Activated CD4-positive, alpha-beta T cell treated with anti-CD3 and anti-CD28 coated beads, Interleukin-2, amount 10 ng/mL, durations not matched to agents 24 days and 14 days (primary cell): Measurements from ENCODE around the gene PTGR2. TPM values are rescaled to one million over a fixed set of nuclear protein-coding genes. Genes with fewer than 3 reads are reported as not detected.
"Not testable (repeated sequence)": the region's sequence is repeated elsewhere in the genome, so short reads cannot be mapped to it uniquely, and the experiment has no call there.

Source experiments
- DNase-seq: peaks from one replicate; pipeline ENCODE4 v3.0.0; 2022
- H3K27ac Mint-ChIP-seq: one replicate; pipeline ENCODE4 v1.8.0; 2022; ENCODE audit warnings: mild to moderate bottlenecking, mixed read lengths
- H3K27me3 Mint-ChIP-seq: one replicate; pipeline ENCODE4 v1.8.0; 2022; ENCODE audit warnings: mixed read lengths
- H3K36me3 Mint-ChIP-seq: one replicate; pipeline ENCODE4 v1.8.0; 2022; ENCODE audit warnings: low read depth, mild to moderate bottlenecking, mixed read lengths
- H3K4me1 Mint-ChIP-seq: one replicate; pipeline ENCODE4 v1.8.0; 2021; ENCODE audit warnings: mixed read lengths
- H3K4me3 Mint-ChIP-seq: one replicate; pipeline ENCODE4 v1.8.0; 2022; ENCODE audit warnings: mild to moderate bottlenecking, moderate library complexity, mixed read lengths
- H3K9me3 Mint-ChIP-seq: one replicate; pipeline ENCODE4 v1.8.0; 2021; ENCODE audit warnings: mixed read lengths
- intact Hi-C: fragments of 100-400 bp; cut with micrococcal nuclease; formaldehyde crosslinking; loops from one replicate; pipeline ENCODE4 v1.15.1; 2023
- total RNA-seq: library from RNA; stranded (reverse); gene quantifications from 2 replicates; pipeline ENCODE4 v1.2.3, GENCODE V29; 2022

Gene PTGR2
- total RNA-seq, 1 donor from 2014 or later = 2.1 TPM

DNA sequence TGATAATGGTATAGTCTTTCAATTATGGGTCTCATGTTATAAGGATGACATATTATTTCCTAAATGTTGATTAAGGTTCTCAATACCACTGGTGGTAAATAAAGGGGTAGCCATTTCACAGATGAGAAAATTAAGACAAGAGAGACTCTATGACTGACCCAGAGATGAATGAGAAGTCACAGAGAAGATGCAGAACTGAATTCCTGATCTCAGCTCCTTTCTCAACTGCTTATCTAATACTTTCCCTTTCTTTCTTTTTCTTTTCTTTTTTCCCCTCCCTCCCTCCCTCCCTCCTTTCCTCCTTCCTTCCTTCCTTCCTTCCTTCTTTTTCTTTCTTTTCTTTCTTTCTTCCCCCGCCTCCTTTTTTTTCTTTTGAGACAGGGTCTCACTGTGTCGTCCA is 8.3 kb upstream of the PTGR2 start:
- Mint-ChIP-seq H3K27ac (no peak overlapping the region), H3K4me3 (no peak overlapping the region), H3K36me3 (peaks cover 1% of the 10 kb centered on the region), H3K4me1 (no peaks in the 10 kb centered on the region), H3K27me3 (peaks cover 6% of the 10 kb centered on the region), H3K9me3 (peaks cover 3% of the 10 kb centered on the region)
- intact Hi-C loops = no loop called here
- no peak for DNase-seq

- H3K9me3 Mint-ChIP-seq = peaks cover 3% of the 10 kb centered on the region
- H3K4me1 Mint-ChIP-seq = peaks cover 9% of the 10 kb centered on the region
- peaks cover 1% of the 10 kb centered on the region for H3K36me3 Mint-ChIP-seq
- no peak for DNase-seq
- intact Hi-C loops = no loop called here
- no peak overlapping the region for H3K4me3 Mint-ChIP-seq
- peaks cover 6% of the 10 kb centered on the region for H3K27me3 Mint-ChIP-seq
- no peak overlapping the region for H3K27ac Mint-ChIP-seq
Measured at GRCh38 chr14:73846947-73847346, 4.7 kb upstream of the PTGR2 start.

- H3K4me3 Mint-ChIP-seq = peak overlapping the region; percentile 94
- intact Hi-C loops = no loop called here
- H3K36me3 Mint-ChIP-seq = peaks cover 4% of the 10 kb centered on the region
- DNase-seq = no peak
- H3K27me3 Mint-ChIP-seq = peaks cover 2% of the 10 kb centered on the region
- H3K4me1 Mint-ChIP-seq = peaks cover 15% of the 10 kb centered on the region
- peaks cover 3% of the 10 kb centered on the region for H3K9me3 Mint-ChIP-seq
- peak overlapping the region; percentile 97 for H3K27ac Mint-ChIP-seq
Measured at GRCh38 chr14:73851000-73851399, 631 bp upstream of the PTGR2 start.

DNA sequence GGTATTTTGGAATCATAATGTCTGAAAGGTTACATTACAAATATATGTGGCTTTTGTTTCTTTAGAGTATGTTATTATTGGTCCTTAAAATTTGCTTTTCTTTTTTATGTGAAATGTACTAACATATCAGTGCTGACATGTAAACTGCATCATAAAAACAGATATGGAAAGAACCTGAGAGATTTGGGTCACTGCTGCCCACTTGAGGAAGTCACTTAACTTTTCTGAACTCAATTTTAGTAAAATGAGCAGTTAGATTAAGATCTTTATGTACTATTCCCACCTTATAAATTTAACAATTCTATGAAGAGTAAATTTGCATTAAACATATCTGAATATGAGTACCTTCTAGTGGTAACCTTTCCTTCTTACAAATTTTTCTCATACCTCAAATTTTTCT is 7.5 kb downstream of the PTGR2 start:
- Mint-ChIP-seq H3K36me3 (no peaks in the 10 kb centered on the region), H3K4me3 (no peak overlapping the region), H3K27me3 (no peaks in the 10 kb centered on the region), H3K4me1 (no peaks in the 10 kb centered on the region), H3K27ac (no peak overlapping the region), H3K9me3 (no peaks in the 10 kb centered on the region)
- no peak for DNase-seq
- intact Hi-C loops = no loop called here

GRCh38 chr14:73861073-73861472 is 9.4 kb downstream of the PTGR2 start:
- H3K27me3 Mint-ChIP-seq = no peaks in the 10 kb centered on the region
- no peaks in the 10 kb centered on the region for H3K36me3 Mint-ChIP-seq
- DNase-seq = no peak
- H3K27ac Mint-ChIP-seq = no peak overlapping the region
- intact Hi-C loops = no loop called here
- H3K4me3 Mint-ChIP-seq = no peak overlapping the region
- no peaks in the 10 kb centered on the region for H3K4me1 Mint-ChIP-seq
- H3K9me3 Mint-ChIP-seq = no peaks in the 10 kb centered on the region

GRCh38 chr14:73862480-73862879 is 10.8 kb downstream of the PTGR2 start:
- intact Hi-C loops = no loop called here
- no peak for DNase-seq

DNA sequence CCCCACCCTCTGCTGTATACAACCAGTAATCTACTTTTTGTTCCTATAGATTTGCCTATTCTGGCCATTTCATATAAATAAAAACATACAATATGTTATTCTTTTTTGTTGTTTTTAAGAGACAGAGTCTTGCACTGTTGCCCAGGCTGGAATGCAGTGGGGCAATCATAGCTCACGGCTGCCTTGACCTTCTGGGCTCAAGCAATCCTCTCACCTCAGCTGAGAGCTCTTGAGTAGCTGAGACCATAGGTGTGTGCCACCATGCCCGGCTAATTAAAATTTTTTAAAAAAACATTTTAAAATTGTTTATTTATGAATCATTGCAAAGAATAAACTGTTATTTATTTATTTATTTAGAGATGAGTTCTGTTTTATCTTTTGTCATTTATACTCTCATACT is 11.6 kb downstream of the PTGR2 start:
- no peaks in the 10 kb centered on the region for H3K36me3 Mint-ChIP-seq
- H3K27me3 Mint-ChIP-seq = no peaks in the 10 kb centered on the region
- no peak overlapping the region for H3K27ac Mint-ChIP-seq
- intact Hi-C loops = no loop called here
- no peak overlapping the region for H3K4me3 Mint-ChIP-seq
- no peaks in the 10 kb centered on the region for H3K4me1 Mint-ChIP-seq
- H3K9me3 Mint-ChIP-seq = no peaks in the 10 kb centered on the region
- no peak for DNase-seq

More at GRCh38 chr14:73862480-73862879, 10.8 kb downstream of the PTGR2 start:
- H3K9me3 Mint-ChIP-seq = no peaks in the 10 kb centered on the region
- no peaks in the 10 kb centered on the region for H3K4me1 Mint-ChIP-seq
- H3K36me3 Mint-ChIP-seq = no peaks in the 10 kb centered on the region
- H3K27me3 Mint-ChIP-seq = no peaks in the 10 kb centered on the region
- no peak overlapping the region for H3K4me3 Mint-ChIP-seq
- no peak overlapping the region for H3K27ac Mint-ChIP-seq

GRCh38 chr14:73865534-73866113 is 14.0 kb downstream of the PTGR2 start:
- Mint-ChIP-seq H3K27ac (no peak overlapping the region), H3K4me3 (no peak overlapping the region), H3K27me3 (no peaks in the 10 kb centered on the region), H3K36me3 (no peaks in the 10 kb centered on the region), H3K9me3 (no peaks in the 10 kb centered on the region), H3K4me1 (no peaks in the 10 kb centered on the region)
- intact Hi-C loops = no loop called here
- DNase-seq = no peak

DNA sequence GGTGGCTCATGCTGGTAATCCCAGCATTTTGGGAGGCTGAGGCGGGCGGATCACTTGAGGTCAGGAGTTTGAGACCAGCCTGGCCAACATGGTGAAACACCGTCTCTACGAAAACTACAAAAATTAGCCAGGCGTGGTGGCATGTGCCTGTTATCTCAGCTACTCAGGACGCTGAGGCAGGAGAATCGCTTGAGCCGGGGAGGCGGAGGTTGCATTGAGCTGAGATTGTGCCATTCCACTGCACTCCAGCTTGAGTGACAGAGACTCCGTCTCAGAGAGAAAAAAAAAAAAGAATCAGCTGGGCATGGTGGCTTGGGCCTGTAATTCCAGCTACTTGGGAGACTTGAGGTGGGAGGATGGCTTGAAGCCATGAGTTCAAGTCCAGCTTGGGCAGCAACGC is 18.1 kb downstream of the PTGR2 start:
- H3K27me3 Mint-ChIP-seq, DNase-seq, H3K36me3 Mint-ChIP-seq, intact Hi-C loops, H3K27ac Mint-ChIP-seq, H3K4me1 Mint-ChIP-seq, H3K9me3 Mint-ChIP-seq, H3K4me3 Mint-ChIP-seq: not testable (repeated sequence)

DNA sequence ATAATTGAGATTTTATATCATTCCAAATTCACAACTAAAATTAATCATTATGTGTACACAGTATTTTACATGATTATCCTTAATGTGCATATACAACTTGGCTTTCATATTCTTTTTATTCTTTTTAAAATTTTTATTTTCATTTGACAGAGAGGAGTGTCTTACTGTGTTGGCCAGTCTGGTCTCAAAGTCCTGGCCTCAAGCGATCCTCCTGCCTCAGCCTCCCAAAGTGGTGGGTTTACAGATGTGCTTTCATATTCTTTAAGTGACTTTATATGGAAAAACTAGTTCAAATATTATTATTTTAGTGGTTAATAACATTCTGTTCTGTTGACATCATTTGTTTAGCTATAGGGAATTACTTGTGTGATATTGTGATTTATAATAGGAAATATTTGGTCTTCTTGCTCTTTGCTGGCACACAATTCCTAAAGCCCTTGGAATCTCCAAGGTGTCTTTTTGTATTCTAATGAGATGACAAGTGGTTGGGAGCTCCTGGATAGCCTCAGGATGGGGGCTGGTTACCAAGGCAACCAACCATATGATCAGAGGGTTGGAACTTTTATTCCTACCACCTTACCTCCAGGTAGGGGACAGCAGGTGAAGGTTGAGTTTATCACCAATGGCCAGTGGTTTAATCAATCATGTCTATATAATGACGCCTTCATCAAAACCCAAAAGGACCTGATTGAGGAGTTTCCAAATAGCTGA is 19.0 kb downstream of the PTGR2 start:
- intact Hi-C loops = no loop called here
- H3K4me3 Mint-ChIP-seq = no peak overlapping the region
- no peaks in the 10 kb centered on the region for H3K4me1 Mint-ChIP-seq
- H3K27me3 Mint-ChIP-seq = no peaks in the 10 kb centered on the region
- no peaks in the 10 kb centered on the region for H3K9me3 Mint-ChIP-seq
- H3K36me3 Mint-ChIP-seq = no peaks in the 10 kb centered on the region
- H3K27ac Mint-ChIP-seq = no peak overlapping the region
- no peak for DNase-seq

GRCh38 chr14:73873660-73874059 is 22.0 kb downstream of the PTGR2 start:
- no peaks in the 10 kb centered on the region for H3K27me3 Mint-ChIP-seq
- H3K4me3 Mint-ChIP-seq = no peak overlapping the region
- H3K27ac Mint-ChIP-seq = no peak overlapping the region
- intact Hi-C loops = no loop called here
- no peaks in the 10 kb centered on the region for H3K9me3 Mint-ChIP-seq
- no peak for DNase-seq
- no peaks in the 10 kb centered on the region for H3K4me1 Mint-ChIP-seq
- no peaks in the 10 kb centered on the region for H3K36me3 Mint-ChIP-seq

DNA sequence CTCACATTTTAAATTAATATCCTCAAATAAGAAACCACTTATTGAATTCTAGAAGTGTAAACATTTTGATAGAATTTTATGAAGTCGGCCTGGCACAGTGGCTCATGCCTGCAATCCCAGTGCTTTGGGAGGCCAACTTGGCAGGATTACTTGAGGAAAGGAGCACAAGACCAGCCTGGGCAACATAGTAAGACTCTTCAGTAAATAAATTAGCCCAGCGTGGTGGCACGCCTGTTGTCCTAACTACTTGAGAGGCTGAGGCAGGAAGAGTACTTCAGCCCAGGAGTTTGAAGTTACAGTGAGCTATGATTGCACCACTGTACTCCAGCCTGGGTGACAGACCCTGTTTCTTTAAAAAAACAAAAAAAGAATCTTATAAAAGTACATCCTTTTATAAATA is 26.2 kb downstream of the PTGR2 start:
- H3K4me1 Mint-ChIP-seq = no peaks in the 10 kb centered on the region
- intact Hi-C loops = no loop called here
- H3K27me3 Mint-ChIP-seq = no peaks in the 10 kb centered on the region
- DNase-seq = no peak
- H3K9me3 Mint-ChIP-seq = no peaks in the 10 kb centered on the region
- no peaks in the 10 kb centered on the region for H3K36me3 Mint-ChIP-seq
- no peak overlapping the region for H3K4me3 Mint-ChIP-seq
- no peak overlapping the region for H3K27ac Mint-ChIP-seq

DNA sequence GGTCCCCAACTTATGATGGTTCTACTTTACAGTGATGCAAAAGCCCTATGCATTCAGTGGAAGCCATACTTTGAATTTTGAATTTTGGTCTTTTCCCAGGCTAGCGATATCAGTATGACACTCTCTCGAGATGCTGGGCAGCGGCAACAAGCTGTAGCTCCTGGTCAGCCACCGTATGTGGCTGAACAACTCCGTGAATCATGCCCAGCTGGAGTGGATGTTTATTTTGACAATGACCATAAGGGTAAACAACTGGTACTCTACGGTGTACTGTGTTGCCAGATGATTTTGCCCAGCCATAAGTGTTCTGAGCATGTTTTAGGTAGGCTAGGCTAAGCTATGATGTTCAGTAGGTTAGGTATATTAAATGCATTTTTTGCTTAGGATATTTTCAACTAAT is 26.8 kb downstream of the PTGR2 start:
- H3K27me3 Mint-ChIP-seq = no peaks in the 10 kb centered on the region
- no peak for DNase-seq
- no peaks in the 10 kb centered on the region for H3K4me1 Mint-ChIP-seq
- H3K9me3 Mint-ChIP-seq = no peaks in the 10 kb centered on the region
- H3K36me3 Mint-ChIP-seq = no peaks in the 10 kb centered on the region
- intact Hi-C loops = no loop called here
- H3K27ac Mint-ChIP-seq = no peak overlapping the region
- no peak overlapping the region for H3K4me3 Mint-ChIP-seq

DNA sequence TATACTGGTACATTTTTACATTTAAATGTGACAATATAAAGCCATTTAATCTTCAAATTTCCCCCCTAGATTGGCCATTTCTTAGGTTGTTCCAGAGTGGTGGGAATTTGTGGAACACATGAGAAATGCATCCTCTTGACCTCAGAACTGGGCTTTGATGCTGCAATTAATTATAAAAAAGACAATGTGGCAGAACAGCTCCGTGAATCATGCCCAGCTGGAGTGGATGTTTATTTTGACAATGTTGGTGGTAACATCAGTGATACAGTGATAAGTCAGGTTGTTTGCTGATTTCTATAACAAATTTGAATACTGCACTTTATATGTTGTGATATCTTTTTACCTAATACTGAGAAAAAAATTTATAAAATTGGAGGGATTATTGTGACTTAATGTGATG is 27.4 kb downstream of the PTGR2 start:
- H3K36me3 Mint-ChIP-seq = no peaks in the 10 kb centered on the region
- H3K4me1 Mint-ChIP-seq = no peaks in the 10 kb centered on the region
- H3K27ac Mint-ChIP-seq = no peak overlapping the region
- intact Hi-C loops = no loop called here
- no peaks in the 10 kb centered on the region for H3K27me3 Mint-ChIP-seq
- H3K9me3 Mint-ChIP-seq = no peaks in the 10 kb centered on the region
- no peak overlapping the region for H3K4me3 Mint-ChIP-seq
- DNase-seq = no peak
